GM12878 (cell line): ENCODE results near the gene CCDC9B. TPM values are rescaled to one million over a fixed set of nuclear protein-coding genes. Genes with fewer than 3 reads are reported as not detected.

ENCODE experiments used
- ATAC-seq: fragments of 200-7000 bp; cut with Tn5 transposase; 3 replicates; pipeline ENCODE4 v1.9.1; 2020; ENCODE audit warnings: mild to moderate bottlenecking, moderate library complexity
- BruUV-seq: library from RNA; stranded (reverse); fragments of 400-500 nt; replicated peaks from 2 replicates; lab custom pipeline; 2021; lab: Mats Ljungman, UMichigan
- CTCF ChIA-PET: fragments of 300-600 bp; sonication (Branson Sonifier 250); formaldehyde crosslinking; extraction: SDS; loops from one replicate; lab custom pipeline; 2021; ENCODE audit warnings: inconsistent platforms; lab: Yijun Ruan, JAX
- POLR2A ChIA-PET: fragments of 350-600 bp; formaldehyde crosslinking; extraction: SDS; loops from one replicate; lab custom pipeline; 2021; ENCODE audit warnings: inconsistent platforms; lab: Charles Lee
- RAD21 ChIA-PET: fragments of 300-600 bp; sonication (Branson Sonifier 250); formaldehyde crosslinking; loops from one replicate; lab custom pipeline; 2023; ENCODE audit warnings: antibody characterized with exemption; ENCODE audit not compliant: unreplicated experiment; lab: Charles Lee
- SMC1A ChIA-PET: fragments of 300-600 bp; sonication (Branson Sonifier 250); formaldehyde crosslinking; loops from one replicate; lab custom pipeline; 2023; ENCODE audit not compliant: unreplicated experiment, uncharacterized antibody; lab: Charles Lee
- DNase-seq: peaks from one replicate; pipeline ENCODE4 v3.0.0-alpha.2; 2011; ENCODE audit warnings: low read depth, low spot score
- FAIRE-seq: peaks from 3 replicates; lab custom pipeline; 2011; peaks lifted over from hg19 to GRCh38; lab: Jason Lieb, UNC
- H2AFZ ChIP-seq: 2 replicates; pipeline ENCODE4 v1.6.0; 2011; ENCODE audit warnings: low read depth, low read length, control low read depth; ENCODE audit not compliant: control insufficient read depth
- H3K27ac ChIP-seq: 2 replicates; pipeline ENCODE4 v1.5.1; 2011; ENCODE audit warnings: control low read depth; ENCODE audit not compliant: control insufficient read depth, insufficient read depth
- H3K27me3 ChIP-seq, 2 experiments: replicated peaks in 1 of 2; 2 replicates each; pipeline versions ENCODE4 v1.6.0 to v1.6.1; 2011; ENCODE audit warnings: low read length in 1 of 2; ENCODE audit not compliant: control insufficient read depth in 2 of 2, insufficient read depth in 2 of 2
- H3K36me3 ChIP-seq, 2 experiments: 2 replicates each; pipeline ENCODE4 v1.5.1; 2011; ENCODE audit warnings: low read length in 1 of 2; ENCODE audit not compliant: control insufficient read depth in 2 of 2, insufficient read depth in 2 of 2
- H3K4me1 ChIP-seq: 2 replicates; pipeline ENCODE4 v1.6.1; 2011; ENCODE audit warnings: mild to moderate bottlenecking, low read length, moderate library complexity, mixed read lengths; ENCODE audit not compliant: control insufficient read depth, insufficient read depth
- H3K4me2 ChIP-seq: 2 replicates; pipeline ENCODE4 v1.6.0; 2011; ENCODE audit warnings: control low read depth; ENCODE audit not compliant: control insufficient read depth, insufficient read depth
- H3K4me3 ChIP-seq: fragments of 200-600 bp; sonication (generic); 2 replicates; pipeline ENCODE4 v1.5.1; 2016
- H3K79me2 ChIP-seq: 2 replicates; pipeline ENCODE4 v1.6.0; 2011; ENCODE audit warnings: low read length; ENCODE audit not compliant: control insufficient read depth, insufficient read depth
- H3K9ac ChIP-seq: 2 replicates; pipeline ENCODE4 v1.8.0; 2011; ENCODE audit warnings: low read length, control low read depth, mixed read lengths; ENCODE audit not compliant: control insufficient read depth, insufficient read depth
- H3K9me3 ChIP-seq: replicated peaks from 3 replicates; pipeline ENCODE4 v1.5.1; 2011; ENCODE audit warnings: mild to moderate bottlenecking, low read length; ENCODE audit not compliant: control insufficient read depth, insufficient read depth
- H4K20me1 ChIP-seq: 2 replicates; pipeline ENCODE4 v1.6.0; 2011; ENCODE audit not compliant: control insufficient read depth, insufficient read depth
- BCLAF1 ChIP-seq: fragments of 450-650 bp; IDR thresholded peaks from 2 replicates; pipeline ENCODE4 v1.6.1; 2017; ENCODE audit warnings: antibody characterized with exemption, mild to moderate bottlenecking, moderate library complexity
- BHLHE40 ChIP-seq, 2 experiments: fragments of 450-650 bp in 1 of 2; IDR thresholded peaks; 2 replicates each; pipeline ENCODE4 v1.6.1; 2011 to 2017; ENCODE audit warnings: low read depth in 2 of 2, borderline replicate concordance in 1 of 2, improper control_type of control experiment in 1 of 2, low read length in 1 of 2, mild to moderate bottlenecking in 1 of 2
- CBFB ChIP-seq: IDR thresholded peaks from 2 replicates; pipeline ENCODE4 v1.6.1; 2016; ENCODE audit warnings: antibody characterized with exemption, low read depth
- CBX5 ChIP-seq: sonication (generic); IDR thresholded peaks from 2 replicates; pipeline ENCODE4 v1.6.1; 2016; ENCODE audit warnings: low read depth, moderate library complexity, mild to moderate bottlenecking, inconsistent platforms
- CREM ChIP-seq: IDR thresholded peaks from 2 replicates; pipeline ENCODE4 v1.6.1; 2014; ENCODE audit warnings: antibody characterized with exemption, low read depth
- IRF3 ChIP-seq: fragments of 450-650 bp; IDR thresholded peaks from 2 replicates; pipeline ENCODE4 v1.6.1; 2014; ENCODE audit warnings: mild to moderate bottlenecking
- LARP7 ChIP-seq: fragments of 450-650 bp; IDR thresholded peaks from 2 replicates; pipeline ENCODE4 v1.6.1; 2017; ENCODE audit warnings: mild to moderate bottlenecking
- MXI1 ChIP-seq: fragments of 150-350 bp; IDR thresholded peaks from 2 replicates; pipeline ENCODE4 v1.6.1; 2011; ENCODE audit warnings: low read depth, mild to moderate bottlenecking, inconsistent platforms, low read length, improper control_type of control experiment
- MYC ChIP-seq: IDR thresholded peaks from 2 replicates; pipeline ENCODE4 v1.6.1; 2011; ENCODE audit warnings: mild to moderate bottlenecking, low read length, moderate library complexity, inconsistent platforms; ENCODE audit not compliant: insufficient read depth, insufficient replicate concordance, insufficient read length, severe bottlenecking
- NFYA ChIP-seq: IDR thresholded peaks from 2 replicates; pipeline ENCODE4 v1.6.1; 2011; ENCODE audit warnings: low read depth, mild to moderate bottlenecking, low read length, improper control_type of control experiment, borderline replicate concordance
- POLR2A ChIP-seq: IDR thresholded peaks from 2 replicates; pipeline ENCODE4 v1.6.1; 2011; ENCODE audit warnings: low read depth, mild to moderate bottlenecking, low read length
- RB1 ChIP-seq: fragments of 450-650 bp; formaldehyde crosslinking; IDR thresholded peaks from 2 replicates; pipeline ENCODE4 v1.6.1; 2017; ENCODE audit warnings: mild to moderate bottlenecking, borderline replicate concordance
- RUNX3 ChIP-seq: IDR thresholded peaks from 2 replicates; pipeline ENCODE4 v1.6.1; 2012; ENCODE audit warnings: low read length, inconsistent platforms
- SIN3A ChIP-seq: IDR thresholded peaks from 2 replicates; pipeline ENCODE4 v1.6.1; 2012; ENCODE audit warnings: low read depth, low read length, improper control_type of control experiment
- SP1 ChIP-seq: IDR thresholded peaks from one replicate; pipeline ENCODE4 v1.6.1; 2011; ENCODE audit warnings: low read depth, low read length
- TAF1 ChIP-seq: IDR thresholded peaks from 2 replicates; pipeline ENCODE4 v1.6.1; 2011; ENCODE audit warnings: mild to moderate bottlenecking, low read depth, low read length, borderline replicate concordance
- YY1 ChIP-seq: IDR thresholded peaks from 2 replicates; pipeline ENCODE4 v1.6.1; 2011; ENCODE audit warnings: low read depth, mild to moderate bottlenecking, low read length
- WGBS: methylation state at CpG from one replicate; pipeline ENCODE4 v1.1.6; 2016; ENCODE audit warnings: low lambda C conversion rate; ENCODE audit not compliant: insufficient replicate concordance, insufficient coverage; ENCODE audit errors: missing lambda C conversion rate; 5-methylcytosine and 5-hydroxymethylcytosine counted together
- in situ Hi-C: fragments of 300-500 bp; cut with MboI; formaldehyde crosslinking; loops from 9 replicates; pipeline ENCODE4 v1.14.3; 2018; ENCODE audit warnings: mixed read lengths
- intact Hi-C: fragments of 100-400 bp; cut with micrococcal nuclease; formaldehyde crosslinking; loops from one replicate; pipeline ENCODE4 v1.14.2; 2022; ENCODE audit not compliant: unreplicated experiment
- polyA plus RNA-seq, 11 experiments: library from polyadenylated mRNA; depleted of rRNA in 4 of 11; unstranded in 6 of 11; stranded (reverse) in 5 of 11; fragments of >200 nt; fragmentation: Nextera tagmentation in 4 of 11; fragmentation: Illumina TruSeq in 1 of 11; extraction: Ambion mirVana in 4 of 11; extraction: Trizol in 1 of 11; gene quantifications; 1 replicate in 1 of 11; 2 replicates in 10 of 11; pipeline versions ENCODE4 v1.2.1 to v1.2.3, GENCODE V29; 2011 to 2016; ENCODE audit warnings: inconsistent platforms in 2 of 11, missing spikeins in 2 of 11, low read depth in 1 of 11
- total RNA-seq, 4 experiments: library from RNA; depleted of rRNA in 3 of 4; stranded (reverse); fragments of >200 nt in 3 of 4; fragmentation: Illumina TruSeq in 1 of 4; extraction: Trizol in 1 of 4; gene quantifications; 2 replicates each; pipeline versions ENCODE4 v1.2.1 to v1.2.3, GENCODE V29; 2013 to 2021
- TF ChIP-seq, protein P1 (sequence below): fragments of 450-650 bp; conservative IDR thresholded peaks from 2 replicates; pipeline ENCODE4 v1.6.1; 2017; ENCODE audit warnings: mild to moderate bottlenecking, moderate library complexity
- TF ChIP-seq, protein P2 (sequence below): IDR thresholded peaks from 2 replicates; pipeline ENCODE4 v1.6.1; 2012; ENCODE audit warnings: low read length, inconsistent platforms

The CCDC9B gene
- total and polyA plus RNA-seq, 10 of the 15 experiments (the other 5 are each of a cell fraction or from before 2014, with no cell fraction given): 0.01 to 0.08 (median 0.03) TPM; not detected in 6

DNA sequence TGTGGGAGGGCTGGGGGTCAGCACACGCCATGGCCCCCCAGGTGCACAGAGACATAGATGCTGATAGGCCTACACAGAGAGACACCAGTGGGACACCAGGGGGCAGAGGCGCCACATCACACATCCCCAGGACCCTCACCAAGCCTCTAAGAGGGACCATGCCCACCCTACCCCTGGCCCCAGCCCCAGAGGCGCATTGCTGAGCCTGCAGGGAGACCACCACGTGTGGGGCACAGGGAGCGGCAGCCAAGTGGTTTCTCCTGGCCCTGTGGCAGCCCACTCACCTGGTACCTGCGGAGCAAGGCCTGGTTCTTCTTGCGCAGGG lies 1.2 kb downstream of the CCDC9B start:
- Histone ChIP-seq H3K4me2 (no peak overlapping the region), H3K27ac (no peak overlapping the region), H3K9me3 (no peaks in the 10 kb centered on the region), H3K79me2 (no peaks in the 10 kb centered on the region), H3K27me3 (no peaks in the 10 kb centered on the region; a peak in 1 of 4 replicates), H3K4me3 (no peak overlapping the region), H3K9ac (no peak overlapping the region)
- ChIA-PET CTCF (interaction anchor here (0.7 to 13.7 kb wide), 14 partner anchors 8 to 160 kb away, joined by 3 to 336 read pairs (median 5); partner anchors contain the start of genes INAFM2, IVD and PLCB2), RAD21 (interaction anchor here (1.1 to 4.7 kb wide), 5 partner anchors 17 to 61 kb away, joined by 3 to 93 read pairs (median 4); partner anchors contain the start of gene INAFM2), SMC1A (interaction anchor here (0.9 to 4.6 kb wide), 3 partner anchors 12 to 61 kb away, joined by 3 to 58 read pairs (median 31); no protein-coding TSS in a partner anchor)
- DNase-seq: no peak
- ATAC-seq: no peak
- WGBS: 39% methylated on average over 7 of the region's 7 CpGs
- no TSS peak for BruUV-seq
- in situ Hi-C loops: no loop called here
- TF ChIP-seq SIN3A (no peak), SP1 (no peak), NFYA (no peak), TAF1 (no peak), MXI1 (no peak), BHLHE40 (IDR thresholded peaks at IDR 0.05; ENCODE audit: borderline replicate concordance in 1 of 2, low read depth in 2 of 2, low read length in 1 of 2) (no peak), MYC (no peak), RUNX3 (no peak), LARP7 (no peak), YY1 (no peak), POLR2A (no peak), CBX5 (no peak), BCLAF1 (no peak), CREM (no peak), CBFB (no peak), RB1 (no peak), IRF3 (no peak)
- TF ChIP-seq, protein P1, sequence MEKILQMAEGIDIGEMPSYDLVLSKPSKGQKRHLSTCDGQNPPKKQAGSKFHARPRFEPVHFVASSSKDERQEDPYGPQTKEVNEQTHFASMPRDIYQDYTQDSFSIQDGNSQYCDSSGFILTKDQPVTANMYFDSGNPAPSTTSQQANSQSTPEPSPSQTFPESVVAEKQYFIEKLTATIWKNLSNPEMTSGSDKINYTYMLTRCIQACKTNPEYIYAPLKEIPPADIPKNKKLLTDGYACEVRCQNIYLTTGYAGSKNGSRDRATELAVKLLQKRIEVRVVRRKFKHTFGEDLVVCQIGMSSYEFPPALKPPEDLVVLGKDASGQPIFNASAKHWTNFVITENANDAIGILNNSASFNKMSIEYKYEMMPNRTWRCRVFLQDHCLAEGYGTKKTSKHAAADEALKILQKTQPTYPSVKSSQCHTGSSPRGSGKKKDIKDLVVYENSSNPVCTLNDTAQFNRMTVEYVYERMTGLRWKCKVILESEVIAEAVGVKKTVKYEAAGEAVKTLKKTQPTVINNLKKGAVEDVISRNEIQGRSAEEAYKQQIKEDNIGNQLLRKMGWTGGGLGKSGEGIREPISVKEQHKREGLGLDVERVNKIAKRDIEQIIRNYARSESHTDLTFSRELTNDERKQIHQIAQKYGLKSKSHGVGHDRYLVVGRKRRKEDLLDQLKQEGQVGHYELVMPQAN: no peak
- TF ChIP-seq, protein P2, sequence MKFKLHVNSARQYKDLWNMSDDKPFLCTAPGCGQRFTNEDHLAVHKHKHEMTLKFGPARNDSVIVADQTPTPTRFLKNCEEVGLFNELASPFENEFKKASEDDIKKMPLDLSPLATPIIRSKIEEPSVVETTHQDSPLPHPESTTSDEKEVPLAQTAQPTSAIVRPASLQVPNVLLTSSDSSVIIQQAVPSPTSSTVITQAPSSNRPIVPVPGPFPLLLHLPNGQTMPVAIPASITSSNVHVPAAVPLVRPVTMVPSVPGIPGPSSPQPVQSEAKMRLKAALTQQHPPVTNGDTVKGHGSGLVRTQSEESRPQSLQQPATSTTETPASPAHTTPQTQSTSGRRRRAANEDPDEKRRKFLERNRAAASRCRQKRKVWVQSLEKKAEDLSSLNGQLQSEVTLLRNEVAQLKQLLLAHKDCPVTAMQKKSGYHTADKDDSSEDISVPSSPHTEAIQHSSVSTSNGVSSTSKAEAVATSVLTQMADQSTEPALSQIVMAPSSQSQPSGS: no peak
- TF ChIP-seq, all 136 proteins: peak for 0
- Histone ChIP-seq H3K4me1 (peaks cover under 1% of the 10 kb centered on the region; the same call in 1 of the 2 replicates), H4K20me1 (no peaks in the 10 kb centered on the region), H3K36me3 (no peaks in the 10 kb centered on the region), H2AFZ (no peak overlapping the region)
- POLR2A ChIA-PET: interaction anchor here (0.8 kb wide), 1 partner anchor 293 kb away, joined by 3 read pairs; no protein-coding TSS in a partner anchor
- intact Hi-C loops: no loop called here
- no peak for FAIRE-seq
